ENCODE results near the gene ZNF236. TPM values are rescaled to one million over a fixed set of nuclear protein-coding genes. Genes with fewer than 3 reads are reported as not detected.
"Not testable (repeated sequence)": the region's sequence is repeated elsewhere in the genome, so short reads cannot be mapped to it uniquely, and the experiment has no call there.

The ZNF236 gene
- 14.5 TPM for total RNA-seq

GRCh38 chr18:76822506-76823160, at the start of gene ZNF236:
TSS of gene ZNF236 (plus strand) at chr18:76822557. CDS start at chr18:76822608, 51 bp downstream.
- Histone ChIP-seq H3K9me3 (no peaks in the 10 kb centered on the region), H3K36me3 (no peaks in the 10 kb centered on the region), H3K4me3 (peak within 1 kb of the TSS; percentile 59 to 92), H3K27me3 (no peaks in the 10 kb centered on the region), H3K4me1 (peaks cover 42% of the 10 kb centered on the region), H3K27ac (peak within 1 kb of the TSS; percentile 97)
- TF ChIP-seq POLR2A (IDR thresholded peaks at IDR 0.05): peak in 1 of 2 donors; percentile 79
- TF ChIP-seq CTCF (IDR thresholded peaks at IDR 0.05): no peak
- intact Hi-C loops (cut with DNase I): no loop called here
- DNase-seq (ENCODE audit: extremely low spot score in 2 of 2): no peak

DNA sequence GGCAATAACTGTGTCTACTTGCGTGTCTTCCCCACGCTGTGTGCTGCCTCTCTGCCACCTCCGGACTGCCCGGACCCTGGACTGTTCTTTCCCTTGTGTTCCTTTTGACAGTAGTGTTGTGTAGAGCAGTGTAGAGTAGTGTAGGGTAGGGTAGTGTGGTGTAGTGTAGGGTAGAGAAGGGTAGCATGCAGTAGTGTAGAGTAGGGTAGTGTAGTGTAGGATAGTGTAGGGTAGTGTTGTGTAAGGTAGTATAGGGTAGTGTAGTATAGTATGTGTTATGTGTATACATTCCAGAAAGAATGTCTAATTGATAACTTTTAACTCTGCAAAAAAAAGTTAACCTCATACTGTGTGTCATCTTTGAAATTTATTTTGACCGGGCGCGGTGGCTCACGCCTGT, 49.7 kb upstream of the ZNF236 start:
- no peaks in the 10 kb centered on the region for H3K4me1 ChIP-seq
- intact Hi-C loops (cut with DNase I): no loop called here
- TF ChIP-seq CTCF (IDR thresholded peaks at IDR 0.05): no peak
- no peak for TF ChIP-seq POLR2AphosphoS5 (IDR thresholded peaks at IDR 0.05; ENCODE audit: insufficient read depth in 1 of 2, low read depth in 1 of 2)
- TF ChIP-seq POLR2A (IDR thresholded peaks at IDR 0.05): no peak
- no peaks in the 10 kb centered on the region for H3K27me3 ChIP-seq
- H3K4me3 ChIP-seq: no peak overlapping the region
- H3K9me3 ChIP-seq: no peaks in the 10 kb centered on the region
- H3K36me3 ChIP-seq: no peaks in the 10 kb centered on the region
- H3K27ac ChIP-seq: no peak overlapping the region
- no peak for DNase-seq (ENCODE audit: extremely low spot score in 2 of 2)

GRCh38 chr18:76777036-76777435, 45.3 kb upstream of the ZNF236 start:
- H3K4me3 ChIP-seq; H3K4me1 ChIP-seq; H3K36me3 ChIP-seq; H3K27ac ChIP-seq; H3K9me3 ChIP-seq; H3K27me3 ChIP-seq; intact Hi-C loops (cut with DNase I); DNase-seq (ENCODE audit: extremely low spot score in 2 of 2): not testable (repeated sequence)

DNA sequence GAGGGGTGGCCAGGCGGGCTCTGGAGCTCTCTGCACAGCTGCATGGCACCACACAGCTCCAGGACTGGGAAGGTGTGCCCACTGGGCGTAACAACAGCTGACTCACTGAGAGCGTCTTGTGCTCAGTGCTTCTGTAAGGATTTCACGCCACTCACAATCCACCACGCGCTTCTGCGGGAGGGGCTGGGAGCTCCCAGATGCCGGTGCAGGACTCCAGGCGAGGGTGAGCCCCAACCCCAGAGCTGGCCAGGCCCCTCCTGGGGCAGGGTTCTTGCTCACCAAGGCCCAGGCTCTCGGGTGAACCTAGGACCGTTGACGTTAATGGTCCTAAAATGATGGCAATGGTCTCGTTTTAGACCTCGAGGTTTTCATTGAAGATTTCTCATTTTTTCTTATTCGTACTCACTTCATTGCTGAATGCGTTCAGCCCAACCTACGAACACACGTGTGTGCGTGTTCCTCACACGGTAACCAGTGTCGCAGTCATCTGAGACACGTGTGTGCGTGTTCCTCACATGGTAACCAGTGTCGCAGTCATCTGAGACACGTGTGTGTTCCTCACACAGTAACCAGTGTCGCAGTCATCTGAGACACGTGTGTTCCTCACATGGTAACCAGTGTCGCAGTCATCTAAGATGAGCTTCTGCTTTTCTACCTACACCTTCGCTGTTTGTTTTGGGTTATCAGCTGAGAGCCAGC, 38.4 kb upstream of the ZNF236 start:
- Histone ChIP-seq H3K27ac (no peak overlapping the region), H3K9me3 (no peaks in the 10 kb centered on the region), H3K4me1 (no peaks in the 10 kb centered on the region), H3K27me3 (no peaks in the 10 kb centered on the region), H3K4me3 (no peak overlapping the region), H3K36me3 (no peaks in the 10 kb centered on the region)
- intact Hi-C loops (cut with DNase I): no loop called here
- TF ChIP-seq POLR2AphosphoS5 (IDR thresholded peaks at IDR 0.05; ENCODE audit: insufficient read depth in 1 of 2, low read depth in 1 of 2) (no peak), POLR2A (IDR thresholded peaks at IDR 0.05) (no peak), CTCF (IDR thresholded peaks at IDR 0.05) (no peak)
- no peak for DNase-seq (ENCODE audit: extremely low spot score in 2 of 2)

- no peak for DNase-seq (ENCODE audit: extremely low spot score in 2 of 2)
- intact Hi-C loops (cut with DNase I): no loop called here
- Histone ChIP-seq H3K27me3 (no peaks in the 10 kb centered on the region), H3K4me1 (no peaks in the 10 kb centered on the region), H3K27ac (no peak overlapping the region), H3K4me3 (no peak overlapping the region), H3K9me3 (no peaks in the 10 kb centered on the region), H3K36me3 (no peaks in the 10 kb centered on the region)
- TF ChIP-seq POLR2AphosphoS5 (IDR thresholded peaks at IDR 0.05; ENCODE audit: insufficient read depth in 1 of 2, low read depth in 1 of 2): no peak
These were observed 36.5 kb upstream of the ZNF236 start for GRCh38 chr18:76785872-76786271.

DNA sequence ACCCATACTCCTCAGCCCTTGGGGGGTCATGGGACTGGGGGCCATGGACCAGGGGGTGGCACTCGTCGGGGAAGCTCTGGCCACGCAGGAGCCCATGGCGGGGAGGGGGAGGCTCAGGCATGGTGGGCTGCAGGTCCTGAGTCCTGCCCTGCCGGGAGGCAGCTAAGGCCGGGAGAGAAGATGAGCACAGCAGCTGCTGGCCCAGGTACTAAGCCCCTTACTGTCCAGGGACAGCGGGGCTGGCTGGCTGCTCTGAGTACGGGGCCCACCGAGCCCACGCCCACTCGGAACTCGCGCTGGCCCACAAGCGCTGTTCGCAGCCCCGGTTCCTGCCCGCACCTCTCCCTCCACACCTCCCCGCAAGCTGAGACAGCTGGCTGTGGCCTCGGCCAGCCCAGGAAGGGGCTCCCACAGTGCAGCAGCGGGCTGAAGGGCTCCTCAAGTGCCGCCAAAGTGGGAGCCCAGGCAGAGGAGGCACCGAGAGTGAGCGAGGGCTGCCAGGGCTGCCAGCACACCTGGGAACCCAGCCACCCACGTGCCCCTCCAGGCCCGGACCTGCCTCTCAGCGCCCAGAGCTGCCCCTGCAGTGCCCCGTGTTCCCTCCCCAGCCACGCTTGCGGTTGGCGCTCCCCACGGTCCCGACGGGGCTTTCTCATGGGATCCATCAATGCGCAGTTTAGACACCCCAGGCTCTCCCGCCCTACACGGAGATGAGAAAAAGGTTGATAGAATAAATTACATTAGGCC, 33.6 kb upstream of the ZNF236 start:
- no peak for DNase-seq (ENCODE audit: extremely low spot score in 2 of 2)
- Histone ChIP-seq H3K36me3 (no peaks in the 10 kb centered on the region), H3K27ac (no peak overlapping the region), H3K4me1 (no peaks in the 10 kb centered on the region), H3K4me3 (no peak overlapping the region), H3K9me3 (peaks cover 6% of the 10 kb centered on the region), H3K27me3 (no peaks in the 10 kb centered on the region)
- TF ChIP-seq POLR2AphosphoS5 (IDR thresholded peaks at IDR 0.05; ENCODE audit: insufficient read depth in 1 of 2, low read depth in 1 of 2) (no peak), CTCF (IDR thresholded peaks at IDR 0.05) (no peak)
- intact Hi-C loops (cut with DNase I): no loop called here

All from vagina (tissue), 2 donors.